Vagina (tissue), 2 donors: ENCODE measurements around the gene LGALS8.

ENCODE experiments used
- POLR2AphosphoS5 ChIP-seq, 2 donors: sonication (generic); formaldehyde crosslinking; IDR thresholded peaks; one replicate each; pipeline ENCODE4 v1.9.0; 2017; ENCODE audit warnings: antibody characterized with exemption in 2 of 2, mild to moderate bottlenecking in 2 of 2, low read depth in 1 of 2; ENCODE audit not compliant: insufficient read depth in 1 of 2
- TF ChIP-seq, protein P1 (sequence below), 3 experiments: fragments of 450-650 bp in 2 of 3; fragments of 200-600 bp in 1 of 3; sonication (generic) in 1 of 3; IDR thresholded peaks; one replicate each; pipeline ENCODE4 v1.5.1; 2017 to 2019; ENCODE audit warnings: antibody characterized with exemption in 3 of 3, mild to moderate bottlenecking in 2 of 3, moderate library complexity in 2 of 3

DNA sequence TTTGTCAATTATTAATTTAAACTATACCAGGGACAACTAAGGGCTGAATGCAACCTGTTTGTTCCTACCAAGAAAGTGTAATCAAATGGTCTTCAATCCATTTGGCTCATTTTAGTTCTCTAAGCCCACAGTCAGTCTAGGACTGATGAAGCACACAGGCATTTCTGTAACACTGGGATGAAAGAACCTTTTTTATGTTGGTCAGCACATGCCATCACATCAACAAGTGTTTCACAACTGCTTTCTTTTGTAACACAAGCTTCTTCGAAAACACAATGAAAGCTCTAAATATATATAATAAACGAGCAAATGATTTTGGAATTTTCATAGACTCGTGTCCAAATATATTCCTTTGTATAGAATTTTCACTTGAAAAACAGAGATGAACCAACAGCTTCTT, 51.7 kb downstream of the LGALS8 start:
- TF ChIP-seq, protein P1, sequence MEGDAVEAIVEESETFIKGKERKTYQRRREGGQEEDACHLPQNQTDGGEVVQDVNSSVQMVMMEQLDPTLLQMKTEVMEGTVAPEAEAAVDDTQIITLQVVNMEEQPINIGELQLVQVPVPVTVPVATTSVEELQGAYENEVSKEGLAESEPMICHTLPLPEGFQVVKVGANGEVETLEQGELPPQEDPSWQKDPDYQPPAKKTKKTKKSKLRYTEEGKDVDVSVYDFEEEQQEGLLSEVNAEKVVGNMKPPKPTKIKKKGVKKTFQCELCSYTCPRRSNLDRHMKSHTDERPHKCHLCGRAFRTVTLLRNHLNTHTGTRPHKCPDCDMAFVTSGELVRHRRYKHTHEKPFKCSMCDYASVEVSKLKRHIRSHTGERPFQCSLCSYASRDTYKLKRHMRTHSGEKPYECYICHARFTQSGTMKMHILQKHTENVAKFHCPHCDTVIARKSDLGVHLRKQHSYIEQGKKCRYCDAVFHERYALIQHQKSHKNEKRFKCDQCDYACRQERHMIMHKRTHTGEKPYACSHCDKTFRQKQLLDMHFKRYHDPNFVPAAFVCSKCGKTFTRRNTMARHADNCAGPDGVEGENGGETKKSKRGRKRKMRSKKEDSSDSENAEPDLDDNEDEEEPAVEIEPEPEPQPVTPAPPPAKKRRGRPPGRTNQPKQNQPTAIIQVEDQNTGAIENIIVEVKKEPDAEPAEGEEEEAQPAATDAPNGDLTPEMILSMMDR (IDR thresholded peaks at IDR 0.05) = no peak
- no peak for TF ChIP-seq POLR2AphosphoS5 (IDR thresholded peaks at IDR 0.05; ENCODE audit: insufficient read depth in 1 of 2, low read depth in 1 of 2)
